ENCODE measurements around the gene SERINC5. TPM values are rescaled to one million over a fixed set of nuclear protein-coding genes. Genes with fewer than 3 reads are reported as not detected.

SERINC5 gene
- polyA plus RNA-seq, 1 of the 3 experiments (the other 2 are of a cell fraction), result 4.5 TPM

DNA sequence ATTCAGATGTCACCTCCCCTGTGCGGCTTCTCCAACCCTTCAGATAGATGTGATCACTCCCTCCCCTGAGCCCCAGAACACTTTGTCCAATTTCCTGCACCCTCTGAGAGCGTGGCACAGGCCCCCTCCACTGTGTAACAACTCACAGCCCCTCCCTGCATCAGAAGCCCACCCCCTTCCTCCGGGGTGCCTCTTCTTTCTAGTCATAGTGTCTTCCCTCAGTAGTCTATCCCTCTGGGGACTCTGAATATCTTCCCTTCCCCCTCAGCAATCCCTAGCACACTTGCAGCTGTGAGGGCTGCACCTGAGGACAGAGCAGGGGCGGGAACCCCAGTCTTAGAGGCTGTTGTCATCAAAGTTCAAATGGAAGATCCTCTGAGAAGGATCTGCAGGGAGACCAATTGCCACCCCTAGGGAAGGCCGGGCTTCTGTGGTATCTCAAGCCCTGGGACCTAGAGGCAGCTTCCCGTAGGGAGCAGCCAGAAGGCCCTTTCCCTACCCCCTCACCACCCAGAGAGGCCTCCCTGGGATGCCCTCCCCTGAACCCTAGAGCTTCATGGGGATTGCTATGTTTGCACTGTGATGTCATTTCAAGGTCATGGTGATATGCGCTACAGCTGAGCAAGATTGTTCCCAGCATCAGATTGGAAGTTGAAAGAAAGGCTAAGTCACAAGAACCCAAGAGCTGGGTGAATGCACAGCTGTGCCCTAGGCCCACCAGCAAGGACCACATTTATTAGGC, 150.0 kb downstream of the SERINC5 start (continued):
- TF ChIP-seq, protein P1, sequence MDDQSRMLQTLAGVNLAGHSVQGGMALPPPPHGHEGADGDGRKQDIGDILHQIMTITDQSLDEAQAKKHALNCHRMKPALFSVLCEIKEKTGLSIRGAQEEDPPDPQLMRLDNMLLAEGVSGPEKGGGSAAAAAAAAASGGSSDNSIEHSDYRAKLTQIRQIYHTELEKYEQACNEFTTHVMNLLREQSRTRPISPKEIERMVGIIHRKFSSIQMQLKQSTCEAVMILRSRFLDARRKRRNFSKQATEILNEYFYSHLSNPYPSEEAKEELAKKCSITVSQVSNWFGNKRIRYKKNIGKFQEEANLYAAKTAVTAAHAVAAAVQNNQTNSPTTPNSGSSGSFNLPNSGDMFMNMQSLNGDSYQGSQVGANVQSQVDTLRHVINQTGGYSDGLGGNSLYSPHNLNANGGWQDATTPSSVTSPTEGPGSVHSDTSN (IDR thresholded peaks at IDR 0.05), result no peak
- TF ChIP-seq MEF2A (IDR thresholded peaks at IDR 0.05; ENCODE audit: borderline replicate concordance, low read depth), result no peak
- TF ChIP-seq GABPA (IDR thresholded peaks at IDR 0.05; ENCODE audit: low read depth), result no peak
- TF ChIP-seq ELF1 (IDR thresholded peaks at IDR 0.05), result no peak
- no peak for TF ChIP-seq TCF12 (IDR thresholded peaks at IDR 0.05)
- TF ChIP-seq, protein P2, sequence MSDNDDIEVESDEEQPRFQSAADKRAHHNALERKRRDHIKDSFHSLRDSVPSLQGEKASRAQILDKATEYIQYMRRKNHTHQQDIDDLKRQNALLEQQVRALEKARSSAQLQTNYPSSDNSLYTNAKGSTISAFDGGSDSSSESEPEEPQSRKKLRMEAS (IDR thresholded peaks at IDR 0.05; ENCODE audit: low read depth), result no peak
- TF ChIP-seq, protein P3, sequence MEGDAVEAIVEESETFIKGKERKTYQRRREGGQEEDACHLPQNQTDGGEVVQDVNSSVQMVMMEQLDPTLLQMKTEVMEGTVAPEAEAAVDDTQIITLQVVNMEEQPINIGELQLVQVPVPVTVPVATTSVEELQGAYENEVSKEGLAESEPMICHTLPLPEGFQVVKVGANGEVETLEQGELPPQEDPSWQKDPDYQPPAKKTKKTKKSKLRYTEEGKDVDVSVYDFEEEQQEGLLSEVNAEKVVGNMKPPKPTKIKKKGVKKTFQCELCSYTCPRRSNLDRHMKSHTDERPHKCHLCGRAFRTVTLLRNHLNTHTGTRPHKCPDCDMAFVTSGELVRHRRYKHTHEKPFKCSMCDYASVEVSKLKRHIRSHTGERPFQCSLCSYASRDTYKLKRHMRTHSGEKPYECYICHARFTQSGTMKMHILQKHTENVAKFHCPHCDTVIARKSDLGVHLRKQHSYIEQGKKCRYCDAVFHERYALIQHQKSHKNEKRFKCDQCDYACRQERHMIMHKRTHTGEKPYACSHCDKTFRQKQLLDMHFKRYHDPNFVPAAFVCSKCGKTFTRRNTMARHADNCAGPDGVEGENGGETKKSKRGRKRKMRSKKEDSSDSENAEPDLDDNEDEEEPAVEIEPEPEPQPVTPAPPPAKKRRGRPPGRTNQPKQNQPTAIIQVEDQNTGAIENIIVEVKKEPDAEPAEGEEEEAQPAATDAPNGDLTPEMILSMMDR (IDR thresholded peaks at IDR 0.05), result no peak
- no peak for TF ChIP-seq RFX5 (IDR thresholded peaks at IDR 0.05; ENCODE audit: low read length)

DNA sequence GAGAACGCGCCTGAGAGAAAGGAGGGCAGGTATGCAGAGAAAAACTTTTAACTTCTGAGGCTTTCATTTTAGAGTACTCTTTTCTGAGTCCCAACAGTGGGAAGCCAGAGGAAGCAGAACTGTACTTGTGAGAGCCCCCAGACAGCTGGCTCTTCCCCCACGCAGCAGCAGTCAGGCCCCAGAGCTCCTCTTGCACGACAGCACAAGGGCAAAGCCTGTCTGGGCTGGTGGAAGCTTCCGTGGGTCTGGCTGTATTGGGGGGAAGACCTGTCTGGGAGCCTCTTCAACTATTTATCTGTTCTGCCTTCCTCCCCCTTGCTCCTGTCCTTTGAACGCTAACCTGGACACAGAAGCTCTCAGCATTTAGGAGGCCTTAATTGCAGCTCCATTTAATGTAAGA, 152.5 kb downstream of the SERINC5 start:
- Histone ChIP-seq H2AFZ (ENCODE audit: low read depth) (no peak overlapping the region), H3K4me1 (ENCODE audit: control insufficient read depth in 1 of 2, insufficient read depth in 2 of 2, low read depth in 1 of 2, low read length in 1 of 2) (no peaks in the 10 kb centered on the region), H3K36me3 (replicated peaks in 1 of 2; ENCODE audit: control insufficient read depth in 1 of 2, insufficient read depth in 2 of 2, low read length in 1 of 2) (no peaks in the 10 kb centered on the region), H3K27me3 (ENCODE audit: insufficient read depth) (no peaks in the 10 kb centered on the region), H3K4me3 (ENCODE audit: low read depth in 2 of 2, low read length in 1 of 2) (no peak overlapping the region), H4K20me1 (ENCODE audit: insufficient read depth) (no peaks in the 10 kb centered on the region), H3F3A (replicated peaks; ENCODE audit: insufficient read depth) (no peaks in the 10 kb centered on the region), H3K9me2 (no peaks in the 10 kb centered on the region), H3K79me2 (ENCODE audit: insufficient read depth) (no peaks in the 10 kb centered on the region), H3K9ac (no peak overlapping the region), H3K27ac (ENCODE audit: low read depth in 2 of 2, low read length in 1 of 2) (no peak overlapping the region), H3K9me3 (no peaks in the 10 kb centered on the region), H3K4me2 (no peak overlapping the region)
- CTCF ChIA-PET, result interaction anchor here (0.6 to 3.3 kb wide), 3 partner anchors 11 to 202 kb away, joined by 3 to 11 read pairs (median 5); partner anchors contain the start of gene SERINC5
- 94% methylated on average over 3 of the region's 6 CpGs for WGBS (ENCODE audit: low lambda C conversion rate)
- POLR2A ChIA-PET, result interaction anchor here (0.7 kb wide), 1 partner anchor 12 kb away, joined by 3 read pairs; no protein-coding TSS in a partner anchor
- no peak for TF ChIP-seq MEF2A (IDR thresholded peaks at IDR 0.05; ENCODE audit: borderline replicate concordance, low read depth)
- TF ChIP-seq NFIC (IDR thresholded peaks at IDR 0.05; ENCODE audit: borderline replicate concordance), result no peak
- TF ChIP-seq TEAD4 (IDR thresholded peaks at IDR 0.05; ENCODE audit: borderline replicate concordance, insufficient read depth), result no peak
- TF ChIP-seq RAD21 (IDR thresholded peaks at IDR 0.05; ENCODE audit: low read length), result no peak
- no peak for TF ChIP-seq SIN3A (IDR thresholded peaks at IDR 0.05; ENCODE audit: borderline replicate concordance, low read depth, low read length)
- TF ChIP-seq TCF12 (IDR thresholded peaks at IDR 0.05), result no peak
- TF ChIP-seq, protein P4, sequence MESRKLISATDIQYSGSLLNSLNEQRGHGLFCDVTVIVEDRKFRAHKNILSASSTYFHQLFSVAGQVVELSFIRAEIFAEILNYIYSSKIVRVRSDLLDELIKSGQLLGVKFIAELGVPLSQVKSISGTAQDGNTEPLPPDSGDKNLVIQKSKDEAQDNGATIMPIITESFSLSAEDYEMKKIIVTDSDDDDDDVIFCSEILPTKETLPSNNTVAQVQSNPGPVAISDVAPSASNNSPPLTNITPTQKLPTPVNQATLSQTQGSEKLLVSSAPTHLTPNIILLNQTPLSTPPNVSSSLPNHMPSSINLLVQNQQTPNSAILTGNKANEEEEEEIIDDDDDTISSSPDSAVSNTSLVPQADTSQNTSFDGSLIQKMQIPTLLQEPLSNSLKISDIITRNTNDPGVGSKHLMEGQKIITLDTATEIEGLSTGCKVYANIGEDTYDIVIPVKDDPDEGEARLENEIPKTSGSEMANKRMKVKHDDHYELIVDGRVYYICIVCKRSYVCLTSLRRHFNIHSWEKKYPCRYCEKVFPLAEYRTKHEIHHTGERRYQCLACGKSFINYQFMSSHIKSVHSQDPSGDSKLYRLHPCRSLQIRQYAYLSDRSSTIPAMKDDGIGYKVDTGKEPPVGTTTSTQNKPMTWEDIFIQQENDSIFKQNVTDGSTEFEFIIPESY (IDR thresholded peaks at IDR 0.05; ENCODE audit: borderline replicate concordance, low read depth), result no peak
- TF ChIP-seq TAF1 (IDR thresholded peaks at IDR 0.05; ENCODE audit: borderline replicate concordance, low read depth, low read length), result no peak
- TF ChIP-seq RXRA (IDR thresholded peaks at IDR 0.05; ENCODE audit: borderline replicate concordance, low read depth), result no peak
- no peak for DNase-seq
